H1 (cell line): ENCODE data around the gene ALG9. TPM values are rescaled to one million over a fixed set of nuclear protein-coding genes. Genes with fewer than 3 reads are reported as not detected.

ENCODE experiments used
- CHD7 ChIP-seq: fragments of 300-600 bp; sonication (generic); IDR thresholded peaks from 2 replicates; pipeline ENCODE4 v1.7.1; 2012; ENCODE audit warnings: low read length, moderate library complexity, mild to moderate bottlenecking, inconsistent platforms; ENCODE audit not compliant: insufficient replicate concordance
- EGR1 ChIP-seq: IDR thresholded peaks from 2 replicates; pipeline ENCODE4 v1.6.1; 2011; ENCODE audit warnings: low read depth, low read length, borderline replicate concordance
- TAF1 ChIP-seq: IDR thresholded peaks from 2 replicates; pipeline ENCODE4 v1.6.1; 2011; ENCODE audit warnings: mild to moderate bottlenecking, low read depth, low read length
- polyA plus RNA-seq, 7 experiments: library from polyadenylated mRNA; depleted of rRNA in 3 of 7; stranded (reverse) in 5 of 7; unstranded in 2 of 7; fragments of >200 nt in 5 of 7; fragments of 200-250 nt in 2 of 7; gene quantifications; 1 replicate in 5 of 7; 2 replicates in 1 of 7; 4 replicates in 1 of 7; pipeline versions ENCODE4 v1.2.1 to v1.2.3, GENCODE V29; 2011 to 2013; ENCODE audit warnings: missing spikeins in 2 of 7, mixed read lengths in 2 of 7
- total RNA-seq: library from RNA; stranded (reverse); fragmentation: NEBNext Ultra II Directional; extraction: Animal tissue kit (Norgen Biotek cat#: 25700); gene quantifications from 2 replicates; pipeline ENCODE4 v1.2.1, GENCODE V29; 2021

The ALG9 gene
- total and polyA plus RNA-seq, 2 of the 8 experiments (the other 6 are each of a cell fraction or from before 2014, with no cell fraction given) = 23.5 to 24.5 TPM

DNA sequence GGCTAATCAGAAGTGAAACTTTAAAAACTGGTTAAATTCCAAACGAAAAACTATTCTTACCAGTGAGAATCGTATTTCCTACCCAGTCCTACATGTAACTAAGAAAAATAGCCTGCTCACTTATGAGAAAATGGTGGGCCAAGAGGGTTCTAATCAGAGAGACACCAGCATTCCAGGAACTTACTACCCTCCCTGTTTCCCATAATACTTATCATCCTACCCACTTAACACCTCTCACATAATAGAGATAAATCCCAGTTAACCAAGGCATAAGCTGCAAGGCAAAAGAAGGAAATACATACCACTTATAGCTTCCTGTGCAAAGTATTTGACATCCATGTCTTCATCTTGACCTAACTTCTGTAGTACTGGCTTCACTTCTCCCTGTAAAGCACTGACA is 129.6 kb downstream of the ALG9 start (continued):
- TF ChIP-seq CHD7 = no peak
- TF ChIP-seq TAF1 = no peak
- no peak for TF ChIP-seq EGR1
